GM21528 (cell line): ENCODE results near the gene TMEM184B.

Source experiments
- ATAC-seq: cut with Tn5 transposase; IDR thresholded peaks from one replicate; pipeline ENCODE4 v1.9.1; 2021; ENCODE audit warnings: mild to moderate bottlenecking, moderate library complexity; ENCODE audit not compliant: unreplicated experiment, low FRiP score

Gene TMEM184B

DNA sequence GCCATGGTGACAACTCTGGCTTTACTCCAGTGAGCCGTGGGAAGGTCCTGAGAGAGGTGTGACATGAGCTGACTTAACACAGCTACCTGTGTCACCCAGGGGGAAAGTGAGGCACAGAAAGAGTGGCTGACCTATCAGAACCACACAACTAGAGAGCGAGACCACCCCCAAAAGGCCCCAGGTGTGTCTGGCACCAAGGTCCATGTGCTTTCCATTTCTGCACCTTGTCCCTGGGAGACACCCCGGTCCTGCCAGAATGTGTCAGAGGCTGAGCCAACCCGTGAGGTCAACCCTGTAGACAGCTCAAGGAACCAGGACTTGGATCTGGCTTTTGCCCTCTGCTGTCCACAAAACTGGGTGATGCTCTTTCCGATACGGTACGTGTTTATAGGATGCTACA, 61.3 kb downstream of the TMEM184B start:
- ATAC-seq, result no peak

DNA sequence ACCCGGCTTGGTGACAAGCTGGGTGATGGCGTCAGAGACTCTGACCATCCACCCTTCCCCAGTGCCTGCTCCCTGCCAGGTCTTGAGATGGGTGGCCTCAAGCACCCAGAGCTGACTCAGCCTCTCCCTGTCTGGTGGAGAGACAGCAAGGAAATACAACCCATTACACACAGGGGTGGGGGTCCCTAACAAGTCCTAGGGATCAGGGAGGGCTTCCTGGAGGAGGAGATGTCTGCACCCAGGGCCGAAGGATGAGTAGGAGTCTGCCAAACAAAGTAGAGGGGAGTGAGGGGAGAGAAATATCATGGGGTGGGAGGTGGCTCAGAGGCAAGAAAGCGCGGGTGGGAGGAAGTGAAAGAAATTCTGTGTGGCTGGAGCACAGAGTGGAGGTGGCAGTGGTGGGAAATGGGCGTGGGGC, 64.2 kb downstream of the TMEM184B start:
- ATAC-seq, result no peak

DNA sequence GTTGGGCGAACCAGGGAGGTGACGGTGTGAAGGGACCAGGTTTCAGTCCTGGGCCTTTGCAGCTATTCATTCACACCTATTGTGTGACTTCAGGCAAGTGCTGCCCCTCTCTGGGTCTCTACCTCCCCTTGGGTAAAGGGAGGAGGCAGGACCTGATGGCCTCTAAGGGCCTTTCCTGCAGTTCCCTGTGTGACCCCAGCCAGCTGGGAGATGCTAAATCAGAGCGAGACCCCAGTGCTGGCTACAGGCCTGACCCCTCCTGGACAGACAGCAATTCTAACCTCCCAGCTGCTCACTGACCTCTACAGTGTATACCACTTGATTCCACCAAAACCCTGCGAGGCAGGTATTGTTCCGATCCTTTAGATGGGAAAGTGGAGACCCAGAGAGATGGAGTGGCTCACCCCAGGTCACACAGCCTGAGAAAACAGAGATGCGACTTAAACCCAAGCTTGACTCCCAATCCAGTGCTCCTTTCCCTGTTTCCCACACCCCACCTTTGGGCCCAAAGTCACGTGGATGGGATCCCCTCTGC, 64.8 kb downstream of the TMEM184B start:
- ATAC-seq, result no peak

DNA sequence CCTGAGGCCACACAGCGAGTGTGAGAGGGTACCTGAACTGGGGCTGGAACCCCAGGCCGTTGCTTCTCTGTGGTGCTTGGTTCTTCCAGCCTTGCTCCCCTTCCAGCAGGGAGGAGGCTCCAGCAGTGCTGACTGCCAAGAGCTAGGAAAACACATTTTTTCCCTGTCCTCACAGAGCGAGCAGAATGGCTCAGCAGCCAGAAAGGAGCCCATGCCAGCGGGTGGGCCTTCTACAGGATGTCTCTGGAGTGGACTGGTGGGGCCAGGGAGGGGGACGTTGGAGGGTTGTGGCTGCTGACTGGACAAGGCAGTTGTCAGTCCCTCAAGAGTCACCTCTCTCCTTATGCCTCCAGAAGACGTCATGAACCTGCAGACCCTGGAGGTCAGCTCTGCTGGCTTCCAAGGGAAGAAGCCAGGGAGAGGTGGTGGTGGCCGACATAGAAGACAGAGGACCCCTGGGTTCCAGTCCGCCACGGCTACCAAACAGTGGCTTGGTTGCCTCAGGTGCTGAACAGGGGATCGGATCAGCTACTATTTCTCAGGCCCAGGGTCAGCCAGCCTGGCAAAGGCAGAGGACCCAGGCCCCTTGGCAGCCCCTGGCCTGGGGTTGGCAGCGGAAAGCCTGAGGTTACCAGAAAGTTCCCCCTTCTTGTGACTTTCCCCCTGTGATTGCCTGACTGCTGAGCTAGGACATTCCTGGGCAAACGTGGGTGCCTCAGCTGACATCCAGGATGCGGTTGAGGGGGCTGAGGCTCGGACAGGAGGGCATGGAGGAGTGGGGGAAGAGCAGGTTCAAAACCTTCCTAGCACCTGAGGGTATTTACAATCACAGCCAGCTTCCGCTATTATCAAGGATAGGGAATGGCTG, 67.3 kb downstream of the TMEM184B start:
- ATAC-seq, result no peak

DNA sequence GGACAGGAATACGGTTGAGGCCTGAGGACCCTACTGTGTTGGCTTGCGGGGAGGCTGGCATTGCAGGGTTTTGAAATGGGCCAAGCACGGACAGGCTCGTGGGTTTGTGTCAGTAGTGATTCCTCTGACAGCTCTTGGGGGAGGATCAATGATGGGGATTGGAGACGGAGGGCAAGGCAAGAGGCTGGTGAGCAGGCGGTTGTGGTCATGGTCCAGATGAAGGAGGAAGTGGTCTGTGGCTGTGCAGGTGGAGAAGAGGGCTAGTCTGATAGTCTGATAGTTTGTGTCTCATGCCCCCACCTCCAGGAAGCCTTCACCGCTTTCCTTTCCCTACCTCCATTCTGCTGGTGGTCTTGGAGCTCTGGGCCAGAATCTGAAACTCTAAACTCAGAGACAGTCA, 68.0 kb downstream of the TMEM184B start:
- ATAC-seq, result no peak

- no peak for ATAC-seq
These were observed 68.8 kb downstream of the TMEM184B start for GRCh38 chr22:38203855-38204514.

GRCh38 chr22:38203090-38203810, 69.6 kb downstream of the TMEM184B start:
- no peak for ATAC-seq

GRCh38 chr22:38202437-38203089, 70.2 kb downstream of the TMEM184B start:
- ATAC-seq, result peak; percentile 25

DNA sequence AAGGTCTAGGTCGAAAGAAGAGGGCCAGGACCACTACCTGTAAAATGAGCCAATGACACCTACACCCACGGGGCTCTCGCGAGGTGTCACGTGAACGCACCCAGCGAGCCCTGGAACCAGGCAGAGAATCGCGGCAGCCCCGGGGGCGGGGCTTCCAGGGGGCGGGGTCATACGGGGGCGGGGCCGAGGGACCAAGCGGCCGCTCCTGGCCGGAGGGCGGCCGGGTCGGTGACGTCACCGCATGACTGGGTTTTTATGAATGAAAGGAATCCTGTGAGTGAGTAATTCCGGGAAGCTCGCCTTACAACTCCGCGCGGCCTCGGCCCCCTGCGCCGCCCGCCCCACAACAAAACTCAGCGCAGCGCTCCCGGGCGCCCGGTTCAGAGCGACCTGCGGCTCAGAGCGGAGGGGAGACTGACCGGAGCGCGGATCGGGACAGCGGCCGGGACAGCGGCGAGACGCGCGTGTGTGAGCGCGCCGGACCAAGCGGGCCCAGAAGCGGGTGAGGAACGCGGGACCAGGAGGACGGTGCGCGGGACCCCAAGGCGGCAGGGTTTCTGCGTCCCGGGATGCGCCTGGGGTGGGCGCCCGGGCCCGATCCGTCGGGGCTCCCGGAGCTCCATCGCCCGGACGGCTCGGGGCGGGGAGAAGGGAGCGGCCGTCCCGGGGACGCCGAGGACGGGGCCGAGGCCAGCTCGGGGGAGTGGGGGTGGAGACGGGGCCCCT, 70.9 kb downstream of the TMEM184B start, which contains the start of gene MAFF:
MAFF (plus strand) TSS at position 284 of the 726 bp plus-strand sequence. CDS start 11,860 bp downstream, outside the sequence.
- peak; percentile 45 for ATAC-seq

DNA sequence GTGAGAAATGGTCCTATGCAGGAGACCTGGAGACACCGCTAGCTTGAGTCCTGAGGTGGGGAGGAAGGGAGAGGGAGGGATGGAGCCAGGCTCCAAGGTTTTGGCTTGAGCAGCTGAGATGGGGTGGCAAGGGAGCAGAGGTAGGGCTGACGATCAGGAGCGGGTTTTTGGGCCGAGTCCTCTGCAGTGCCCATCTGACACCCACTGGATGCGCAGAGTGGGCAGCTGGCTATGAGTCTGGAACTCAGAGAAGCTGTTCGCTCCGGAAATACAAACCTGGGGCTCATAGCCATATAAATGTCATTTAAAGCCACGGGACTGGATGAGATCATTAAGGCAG, 71.5 kb downstream of the TMEM184B start:
- ATAC-seq, result no peak

GRCh38 chr22:38199826-38200559, 72.8 kb downstream of the TMEM184B start:
- ATAC-seq, result no peak

GRCh38 chr22:38196791-38197419, 75.9 kb downstream of the TMEM184B start:
- ATAC-seq, result no peak

- no peak for ATAC-seq
These were observed 79.2 kb downstream of the TMEM184B start for GRCh38 chr22:38193580-38193979.

DNA sequence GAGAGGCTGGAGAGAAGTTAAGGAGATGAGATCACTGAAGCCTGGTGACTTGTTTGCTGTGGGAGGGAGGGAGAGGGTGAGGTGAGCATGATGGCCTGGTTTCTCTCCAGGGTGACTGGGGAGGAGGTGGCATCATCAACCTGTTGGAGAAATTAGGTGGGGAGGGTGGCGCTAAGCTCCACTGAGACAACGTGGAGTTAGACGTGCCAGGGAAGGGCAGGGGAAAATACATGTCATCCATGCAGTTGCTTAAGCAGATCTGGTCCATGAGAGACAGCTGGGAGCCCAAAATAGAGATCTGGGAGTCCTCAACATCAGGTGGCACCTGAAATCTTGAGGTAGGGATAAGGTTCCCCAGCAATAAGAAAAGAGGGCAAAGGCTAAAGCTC, 80.3 kb downstream of the TMEM184B start:
- ATAC-seq, result no peak

DNA sequence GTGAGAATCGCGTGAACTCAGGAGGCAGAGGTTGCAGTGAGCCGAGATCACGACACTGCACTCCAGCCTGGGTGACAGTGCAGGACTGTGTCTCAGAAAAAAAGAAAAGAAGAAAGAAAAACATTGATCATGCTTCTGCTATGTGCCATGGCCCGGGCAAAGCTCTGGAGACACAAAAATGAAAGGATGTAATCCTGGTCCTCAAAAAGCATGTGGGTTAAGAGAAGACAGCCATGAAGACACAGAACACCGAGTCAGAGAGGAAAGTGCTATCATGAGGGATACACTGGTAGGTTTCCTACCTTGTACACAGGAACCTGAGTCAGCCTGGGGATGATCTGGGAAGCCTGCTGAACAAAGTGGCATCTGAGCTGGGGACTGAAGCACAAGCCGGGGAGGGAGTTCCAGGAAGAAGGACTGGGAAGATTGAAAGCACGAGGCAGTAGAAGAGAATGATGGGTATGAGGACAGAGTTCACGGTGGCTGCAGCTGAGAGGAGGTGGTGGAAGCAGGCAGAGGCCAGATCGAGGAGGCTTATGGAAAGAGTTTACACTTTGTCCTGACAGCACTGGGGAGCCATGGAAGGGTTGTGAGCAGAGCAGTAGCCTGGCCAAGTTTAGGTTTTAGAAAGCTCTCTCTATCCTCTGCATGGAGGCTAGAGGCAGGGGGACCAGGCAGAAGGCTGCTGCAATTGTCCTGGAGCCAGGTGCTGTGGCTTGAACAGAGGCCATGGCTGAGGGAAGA, 80.9 kb downstream of the TMEM184B start:
- ATAC-seq, result no peak

- ATAC-seq, result no peak
These were observed 81.8 kb downstream of the TMEM184B start for GRCh38 chr22:38191055-38191454.

GRCh38 chr22:38190581-38190980, 82.2 kb downstream of the TMEM184B start:
- ATAC-seq, result no peak

GRCh38 chr22:38189104-38189503, 83.7 kb downstream of the TMEM184B start:
- no peak for ATAC-seq
